Activated CD8-positive, alpha-beta memory T cell treated with anti-CD3 and anti-CD28 coated beads for 36 hours (primary cell): ENCODE results near the gene MAPKAPK5. TPM values are rescaled to one million over a fixed set of nuclear protein-coding genes. Genes with fewer than 3 reads are reported as not detected.

Source experiments
- CTCF ChIA-PET: fragments of 350-600 bp; sonication (Branson Sonifier 250); formaldehyde crosslinking; loops from one replicate; lab custom pipeline; 2021; ENCODE audit warnings: antibody characterized with exemption; lab: Charles Lee
- POLR2A ChIA-PET: fragments of 350-600 bp; sonication (Branson Sonifier 250); formaldehyde crosslinking; loops from one replicate; lab custom pipeline; 2021; ENCODE audit warnings: antibody characterized with exemption; lab: Charles Lee
- total RNA-seq, 2 experiments: library from RNA; stranded (reverse); gene quantifications; one replicate each; pipeline ENCODE4 v1.2.3, GENCODE V29; 2021

The MAPKAPK5 gene
- total RNA-seq, 2 experiments from 2014 or later = 68.2 to 73.7 TPM

DNA sequence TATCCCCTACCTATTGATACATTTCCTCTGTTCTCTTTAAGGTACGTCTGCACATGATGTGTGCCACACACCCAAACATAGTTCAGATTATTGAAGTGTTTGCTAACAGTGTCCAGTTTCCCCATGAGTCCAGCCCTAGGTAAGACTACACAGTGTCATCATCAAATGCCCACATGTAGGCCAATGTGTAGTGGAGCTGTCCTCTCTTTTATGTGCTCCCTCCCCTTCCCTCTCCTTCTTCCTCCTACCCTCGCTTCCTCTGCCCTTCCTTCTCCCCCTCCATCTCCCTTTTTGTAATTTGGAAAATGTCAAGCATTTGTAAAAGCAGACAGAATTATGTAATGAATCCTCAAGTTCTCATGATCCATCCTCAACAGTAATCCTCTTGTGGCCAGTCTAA is 25.5 kb downstream of the MAPKAPK5 start:
- CTCF ChIA-PET = interaction anchor here (0.5 kb wide), 1 partner anchor 13 kb away, joined by 3 read pairs; no protein-coding TSS in a partner anchor
- POLR2A ChIA-PET = no interaction called here

DNA sequence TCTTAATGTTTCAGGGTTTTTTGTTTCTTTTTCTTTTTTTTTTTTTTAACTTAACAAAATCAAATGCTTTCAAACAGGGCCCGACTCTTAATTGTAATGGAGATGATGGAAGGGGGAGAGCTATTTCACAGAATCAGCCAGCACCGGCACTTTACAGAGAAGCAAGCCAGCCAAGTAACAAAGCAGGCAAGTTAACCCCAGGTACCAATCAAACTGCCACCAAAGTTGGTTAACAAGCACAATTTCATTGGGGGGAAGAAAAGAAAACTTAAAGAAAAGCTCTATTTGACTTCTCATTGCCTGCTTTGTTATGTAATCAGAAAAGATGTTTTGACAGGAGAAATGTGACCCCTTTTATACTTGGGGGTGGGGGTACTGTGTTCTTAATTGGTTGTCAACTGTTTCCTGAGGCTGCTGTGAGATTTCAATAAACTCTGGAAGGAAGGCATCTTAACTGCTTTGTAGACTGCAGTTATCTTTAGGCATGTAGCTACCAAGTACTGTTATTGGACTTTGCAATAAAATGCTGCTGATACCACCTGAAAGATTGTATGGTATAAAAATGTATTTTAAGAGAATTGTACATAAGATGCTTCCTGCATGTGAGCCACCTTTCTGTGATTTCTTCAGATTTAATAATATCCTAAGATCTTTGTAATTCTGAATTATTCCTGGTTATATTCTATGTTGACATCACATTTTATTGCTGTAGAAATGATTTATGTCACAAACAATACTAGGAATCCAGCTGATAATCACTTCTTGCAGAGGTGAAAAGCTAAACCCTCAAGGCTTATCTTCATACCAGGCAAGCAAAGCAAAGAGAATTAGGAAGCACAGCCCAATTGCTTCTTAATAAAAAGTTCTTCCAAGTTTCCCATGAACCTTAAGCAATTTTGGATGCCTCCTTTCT is 26.9 kb downstream of the MAPKAPK5 start:
- ChIA-PET CTCF (no interaction called here), POLR2A (interaction anchor here (0.5 kb wide), 1 partner anchor 24 kb away, joined by 5 read pairs; no protein-coding TSS in a partner anchor)

DNA sequence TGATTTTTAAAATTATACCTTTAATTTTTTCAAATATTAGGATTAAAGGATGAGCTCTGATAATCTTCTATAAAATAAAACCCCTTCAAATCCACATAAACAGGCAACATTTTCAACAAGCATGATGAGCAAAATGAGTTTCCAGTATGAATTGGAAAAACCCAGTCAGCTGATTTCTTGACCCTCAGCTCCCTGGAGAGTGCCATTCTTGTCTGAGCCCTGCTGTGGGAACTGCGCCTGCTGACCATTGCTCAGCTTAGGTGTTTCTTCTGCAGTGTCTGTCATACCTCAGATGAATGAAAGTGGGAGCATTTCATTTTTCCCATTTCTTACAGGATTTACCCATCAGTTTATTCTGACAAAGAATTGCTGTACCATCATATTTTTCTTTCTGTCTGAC is 27.6 kb downstream of the MAPKAPK5 start:
- ChIA-PET CTCF (no interaction called here), POLR2A (no interaction called here)

DNA sequence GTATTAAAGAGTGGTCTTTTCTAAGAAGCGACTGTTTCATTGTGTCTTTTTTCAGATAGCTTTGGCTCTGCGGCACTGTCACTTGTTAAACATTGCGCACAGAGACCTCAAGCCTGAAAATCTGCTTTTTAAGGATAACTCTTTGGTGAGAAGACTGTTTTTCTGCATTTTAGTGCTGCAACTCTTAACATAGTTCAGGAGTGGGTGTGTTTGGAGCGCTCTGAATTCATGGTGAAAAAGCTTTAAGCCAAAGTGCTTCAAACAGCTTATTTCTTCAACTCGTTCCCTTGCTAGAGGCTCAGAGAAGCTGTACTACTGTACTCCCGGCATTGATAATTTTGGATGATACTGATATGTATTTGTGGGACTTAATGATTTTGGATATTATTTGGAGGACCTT is 28.2 kb downstream of the MAPKAPK5 start:
- ChIA-PET POLR2A (no interaction called here), CTCF (no interaction called here)

DNA sequence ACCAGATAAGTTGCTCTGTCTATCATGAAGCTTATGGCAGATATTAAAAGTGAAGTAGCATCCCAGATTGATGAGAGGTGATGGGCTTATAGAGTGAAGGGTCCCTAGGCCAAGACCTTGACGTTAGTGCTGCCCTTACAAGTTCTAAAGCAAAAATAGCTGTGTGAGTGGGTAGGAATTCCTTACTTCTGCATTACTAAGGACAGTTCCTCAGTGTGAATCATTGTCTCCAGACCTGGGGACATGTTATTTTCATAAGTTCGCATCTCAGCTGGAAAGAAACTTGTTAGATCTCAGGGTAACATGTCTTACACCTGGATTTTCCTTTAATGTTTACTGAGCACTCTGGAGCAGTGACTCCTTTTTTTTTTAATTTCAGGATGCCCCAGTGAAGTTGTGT is 28.7 kb downstream of the MAPKAPK5 start:
- POLR2A ChIA-PET = no interaction called here
- CTCF ChIA-PET = no interaction called here

DNA sequence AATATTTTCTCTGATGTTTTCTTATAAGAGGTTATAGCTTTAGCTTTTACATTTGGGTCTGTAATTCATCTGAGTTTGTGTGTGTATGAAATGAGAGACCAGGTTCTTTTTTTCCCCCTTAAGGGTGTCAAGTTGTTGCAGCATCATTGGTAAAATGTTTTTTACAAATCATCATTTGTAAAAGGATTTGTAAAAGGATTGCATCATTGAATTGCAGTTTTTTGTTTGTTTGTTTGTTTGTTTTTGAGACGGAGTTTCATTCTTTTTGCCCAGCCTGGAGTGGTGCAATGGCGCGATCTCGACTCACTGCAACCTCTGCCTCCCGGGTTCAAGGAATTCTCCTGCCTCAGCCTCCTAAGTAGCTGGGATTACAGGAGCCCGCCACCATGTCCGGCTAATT is 31.1 kb downstream of the MAPKAPK5 start:
- ChIA-PET CTCF (no interaction called here), POLR2A (no interaction called here)

DNA sequence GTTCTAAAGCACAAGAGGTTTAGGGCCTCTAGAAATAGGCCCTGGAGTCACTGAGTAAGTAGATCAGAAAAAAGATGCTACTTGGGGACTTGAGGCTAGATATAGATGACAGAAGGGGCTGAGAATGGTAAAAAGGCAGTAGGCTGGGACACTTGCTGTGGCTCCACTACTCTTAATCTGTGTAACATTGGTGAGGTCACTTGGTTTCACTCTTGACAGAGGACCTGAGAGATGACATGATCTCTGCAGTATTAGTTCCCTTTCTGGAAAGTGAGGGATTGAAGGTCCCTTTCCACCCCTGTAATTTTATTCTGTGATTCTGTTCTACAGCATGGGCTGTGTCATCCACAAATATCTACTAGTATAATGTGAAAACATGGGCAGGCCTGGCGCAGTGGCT is 39.7 kb downstream of the MAPKAPK5 start:
- CTCF ChIA-PET = no interaction called here

DNA sequence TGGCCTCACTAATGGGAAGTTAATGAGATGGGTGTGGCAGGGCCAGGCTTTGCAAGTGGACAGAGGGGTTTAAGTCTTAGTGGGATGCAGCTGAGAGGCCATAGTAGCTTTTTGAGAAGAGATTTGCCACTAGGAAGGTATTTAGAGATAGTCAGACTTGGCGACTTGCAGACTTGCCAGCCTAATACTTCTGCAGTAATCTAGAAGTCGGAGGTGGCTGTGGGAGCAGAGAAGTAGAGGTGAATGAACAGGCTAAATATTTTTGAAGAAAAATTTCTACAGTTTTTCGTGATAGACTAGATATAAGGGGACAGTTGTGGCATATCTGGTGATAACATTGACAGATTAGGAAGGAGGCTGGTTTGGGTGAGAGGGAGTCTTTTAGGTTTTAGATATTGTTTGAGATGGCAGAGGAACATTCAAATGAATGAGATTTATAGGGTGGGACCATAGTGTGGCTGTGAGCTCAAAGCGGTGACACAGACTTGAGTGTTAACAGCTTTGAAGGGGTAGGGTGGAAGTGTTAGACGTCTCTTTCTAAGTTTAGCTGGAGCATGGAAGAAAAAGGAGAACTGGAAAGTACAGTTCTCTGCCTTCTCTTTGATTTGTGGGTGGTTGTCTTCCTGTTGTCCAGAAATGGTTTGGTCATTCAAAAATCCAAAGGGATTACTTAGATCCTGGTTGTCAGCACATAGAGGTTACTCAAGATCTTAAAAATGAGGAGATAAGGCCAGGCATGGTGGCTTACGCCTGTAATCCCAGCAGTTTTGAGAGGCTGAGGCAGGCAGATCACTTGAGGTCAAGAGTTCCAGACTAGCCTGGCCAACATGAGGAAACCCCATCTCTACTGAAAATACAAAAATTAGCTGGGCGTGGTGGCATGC is 44.9 kb downstream of the MAPKAPK5 start:
- ChIA-PET POLR2A (no interaction called here), CTCF (no interaction called here)

More for the DNA sequence above, 39.7 kb downstream of the MAPKAPK5 start:
- POLR2A ChIA-PET = no interaction called here

DNA sequence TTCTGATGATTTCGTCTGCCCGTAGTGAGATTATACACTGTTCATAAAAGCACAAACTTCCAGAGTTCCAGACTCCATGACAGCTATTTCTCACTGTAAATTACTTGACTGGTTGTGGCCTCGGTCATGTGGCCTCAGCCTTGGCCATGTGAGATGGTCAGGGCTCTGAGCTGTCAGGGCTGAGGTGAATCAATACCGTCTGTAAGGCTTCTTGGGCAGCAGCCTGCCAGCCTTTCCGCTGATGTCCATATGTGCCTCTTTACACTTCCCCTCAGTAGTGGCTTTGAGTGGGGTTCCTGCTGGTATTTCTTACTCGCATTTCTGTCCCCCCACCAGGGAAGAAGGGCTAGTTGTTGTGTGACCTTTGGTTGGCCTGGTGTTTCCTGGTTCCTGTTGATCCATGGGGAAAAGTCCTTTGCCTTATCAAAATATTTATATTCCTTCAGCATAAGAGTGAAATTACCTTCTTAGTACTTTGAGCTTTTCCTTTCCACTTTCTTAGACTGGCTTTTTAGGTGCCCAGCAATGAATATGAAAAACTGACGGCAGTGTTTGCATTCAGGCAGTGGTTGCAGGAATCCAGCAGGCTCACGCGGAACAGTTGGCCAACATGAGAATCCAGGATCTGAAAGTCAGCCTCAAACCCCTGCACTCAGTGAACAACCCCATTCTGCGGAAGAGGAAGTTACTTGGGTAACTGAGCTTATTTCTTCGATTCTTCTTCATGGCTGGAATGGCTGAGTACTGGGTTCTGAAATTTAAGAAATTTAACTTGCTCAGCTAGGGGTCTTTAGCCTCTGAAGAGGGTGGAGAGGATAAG is 46.1 kb downstream of the MAPKAPK5 start:
- CTCF ChIA-PET = interaction anchor here (0.5 kb wide), 1 partner anchor 69 kb away, joined by 4 read pairs; no protein-coding TSS in a partner anchor
- POLR2A ChIA-PET = no interaction called here

DNA sequence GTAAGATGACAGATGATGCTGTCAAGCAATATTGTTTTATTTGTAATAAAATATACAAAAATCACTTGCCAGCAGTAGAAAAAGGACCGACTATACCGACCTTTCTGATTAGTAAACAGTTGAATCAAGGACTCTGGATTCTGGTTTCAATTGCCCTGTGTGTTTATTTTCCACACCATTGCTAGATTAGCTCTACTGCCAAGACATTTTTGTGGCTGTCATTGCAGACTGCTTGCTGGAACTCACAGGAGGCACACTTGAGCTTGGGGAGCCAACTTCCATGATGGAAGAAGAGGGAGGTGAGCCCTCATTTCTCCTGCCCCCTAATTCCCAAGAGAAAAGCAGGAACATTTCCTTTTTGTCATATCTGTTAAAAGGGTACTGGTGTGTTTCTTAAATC is 51.3 kb downstream of the MAPKAPK5 start:
- ChIA-PET POLR2A (interaction anchor here (0.7 kb wide), 1 partner anchor 25 kb away, joined by 5 read pairs; no protein-coding TSS in a partner anchor), CTCF (no interaction called here)

DNA sequence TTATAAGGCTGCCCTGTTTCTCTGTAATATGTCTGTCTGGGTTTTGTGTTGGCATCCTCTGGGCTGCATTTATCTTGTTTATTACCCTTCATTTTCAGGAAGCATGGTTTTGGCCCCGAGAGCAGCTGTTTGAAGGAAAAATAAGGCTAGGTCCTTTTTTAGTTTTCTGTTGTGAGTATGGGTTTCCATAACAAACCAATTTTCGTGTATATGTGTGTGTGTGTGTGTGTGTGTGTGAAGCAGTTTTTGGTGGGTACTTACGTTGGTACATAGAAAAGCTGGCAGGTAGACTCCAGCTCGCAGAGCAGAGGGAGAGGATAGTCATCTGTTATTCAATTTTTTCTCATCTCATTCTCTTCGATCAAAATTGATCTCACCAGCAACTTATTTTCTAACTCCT is 52.5 kb downstream of the MAPKAPK5 start:
- ChIA-PET CTCF (no interaction called here), POLR2A (interaction anchor here (0.7 kb wide), 1 partner anchor 391 kb away, joined by 3 read pairs; no protein-coding TSS in a partner anchor)

DNA sequence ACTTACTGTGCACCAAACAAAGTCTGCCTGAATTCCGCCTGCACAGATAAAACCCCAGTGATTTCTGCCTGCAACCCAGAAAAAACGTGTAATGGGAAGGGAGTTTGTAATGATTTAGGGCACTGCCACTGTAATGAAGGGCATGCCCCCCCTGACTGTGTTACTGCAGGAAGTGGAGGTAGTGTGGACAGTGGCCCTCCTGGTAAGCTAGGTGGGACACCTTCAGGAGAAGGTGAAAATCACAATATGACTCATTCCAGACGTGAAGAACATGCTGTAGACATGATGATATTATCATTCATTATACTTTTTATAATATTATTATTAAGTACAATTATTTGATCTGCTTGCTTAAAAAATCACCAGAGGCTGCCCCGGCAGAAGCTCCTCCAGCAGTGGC is 59.2 kb downstream of the MAPKAPK5 start:
- POLR2A ChIA-PET = no interaction called here
- CTCF ChIA-PET = no interaction called here

DNA sequence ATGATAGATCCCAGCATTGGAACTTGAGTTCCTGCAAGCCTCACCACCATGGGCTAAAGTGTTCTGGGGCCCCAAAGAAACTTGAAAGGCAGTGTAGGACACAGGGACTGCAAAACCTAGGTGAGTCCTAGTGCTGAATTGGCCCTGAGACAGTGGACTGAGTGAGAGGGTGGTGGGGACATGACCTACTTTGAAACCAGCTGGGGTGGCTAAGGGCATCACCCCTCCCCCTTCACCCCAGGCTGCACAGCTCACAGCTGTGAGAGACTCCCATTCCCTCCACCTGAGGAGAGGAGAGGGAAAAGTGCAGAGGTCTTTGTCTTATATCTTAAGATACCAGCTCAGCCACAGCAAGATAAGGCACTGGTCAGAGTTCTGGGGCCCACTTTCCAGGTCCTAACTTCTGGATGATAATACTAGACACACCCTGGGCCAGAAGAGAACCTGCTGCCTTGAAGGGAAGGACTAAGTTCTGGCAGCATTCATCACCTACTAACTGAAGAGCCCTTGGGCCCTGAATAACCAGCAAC is 62.5 kb downstream of the MAPKAPK5 start:
- ChIA-PET POLR2A (no interaction called here), CTCF (interaction anchor here (0.6 kb wide), 1 partner anchor 40 kb away, joined by 4 read pairs; no protein-coding TSS in a partner anchor)

DNA sequence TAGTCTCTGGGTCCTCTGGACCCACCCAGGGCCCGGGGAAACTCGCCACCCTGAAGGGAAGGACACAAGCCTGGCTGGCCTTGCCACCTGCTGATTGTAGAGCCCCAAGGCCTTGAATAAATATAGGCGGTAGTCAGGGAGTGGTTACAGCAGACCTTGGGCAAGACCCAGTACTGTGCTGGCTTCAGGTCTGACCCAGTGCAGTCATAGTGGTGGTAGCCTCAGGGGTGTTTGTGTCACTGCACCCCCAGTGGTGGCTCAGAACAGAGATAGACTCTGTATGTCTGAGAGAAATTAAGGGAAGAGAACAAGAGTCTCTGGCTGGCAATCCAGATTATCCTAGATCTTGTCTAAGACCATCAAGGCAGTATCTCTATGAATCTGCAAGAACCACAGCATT is 63.5 kb downstream of the MAPKAPK5 start:
- POLR2A ChIA-PET = no interaction called here
- CTCF ChIA-PET = no interaction called here

DNA sequence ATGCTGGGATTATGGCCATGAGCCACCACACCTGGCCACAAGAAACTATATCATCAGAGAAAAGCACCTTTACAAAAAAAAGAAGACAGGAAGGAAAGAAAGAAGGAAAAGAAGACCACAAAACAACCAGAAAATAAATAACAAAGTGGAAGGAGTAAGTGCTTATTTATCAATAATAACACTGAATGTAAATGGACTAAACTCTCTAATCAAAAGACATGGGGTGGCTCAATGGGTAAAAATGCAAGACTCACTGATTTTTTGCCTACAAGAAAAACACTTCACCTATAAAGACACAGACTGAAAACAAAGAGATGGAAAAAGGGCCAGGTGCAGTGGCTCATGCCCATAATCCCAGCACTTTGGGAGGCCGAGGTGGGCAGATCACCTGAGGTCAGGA is 65.7 kb downstream of the MAPKAPK5 start:
- POLR2A ChIA-PET = no interaction called here
- CTCF ChIA-PET = no interaction called here

DNA sequence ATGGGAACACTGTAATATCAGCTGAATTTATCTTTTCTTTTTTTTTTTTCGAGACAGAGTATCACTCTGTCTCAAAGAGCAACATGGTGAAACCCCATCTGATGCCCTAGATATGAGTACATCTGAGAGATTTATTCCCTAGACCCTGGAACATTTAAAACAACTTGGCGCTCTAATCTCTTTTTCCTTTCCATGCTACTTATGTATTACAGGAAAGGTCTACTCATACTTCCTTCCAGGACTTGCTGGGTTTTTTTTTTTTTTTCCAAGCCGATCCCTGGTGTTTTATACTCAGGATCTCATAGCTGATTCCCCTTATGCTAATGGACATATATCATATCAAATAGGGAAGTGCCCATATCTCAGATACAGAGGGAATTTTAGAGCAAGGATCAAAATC is 83.1 kb downstream of the MAPKAPK5 start:
- CTCF ChIA-PET = no interaction called here
- POLR2A ChIA-PET = no interaction called here

DNA sequence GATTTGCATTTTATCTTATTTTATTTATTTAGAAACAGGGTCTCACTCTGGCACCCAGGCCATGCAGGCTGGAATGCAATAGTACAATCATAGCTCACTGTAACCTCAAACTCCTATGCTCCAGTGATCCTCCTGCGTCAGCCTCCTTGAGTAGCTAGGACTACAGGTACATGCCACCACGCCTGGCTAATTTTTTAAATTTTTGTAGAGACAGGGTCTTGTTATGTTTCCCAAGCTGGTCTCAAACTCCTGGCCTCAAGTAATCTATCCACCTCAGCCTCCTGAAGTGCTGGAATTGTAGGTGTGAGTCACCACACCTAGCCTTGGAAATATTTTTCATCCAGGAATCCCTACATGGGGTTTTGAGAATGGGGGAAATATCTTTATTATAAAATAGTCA is 84.6 kb downstream of the MAPKAPK5 start:
- CTCF ChIA-PET = no interaction called here
- POLR2A ChIA-PET = no interaction called here

DNA sequence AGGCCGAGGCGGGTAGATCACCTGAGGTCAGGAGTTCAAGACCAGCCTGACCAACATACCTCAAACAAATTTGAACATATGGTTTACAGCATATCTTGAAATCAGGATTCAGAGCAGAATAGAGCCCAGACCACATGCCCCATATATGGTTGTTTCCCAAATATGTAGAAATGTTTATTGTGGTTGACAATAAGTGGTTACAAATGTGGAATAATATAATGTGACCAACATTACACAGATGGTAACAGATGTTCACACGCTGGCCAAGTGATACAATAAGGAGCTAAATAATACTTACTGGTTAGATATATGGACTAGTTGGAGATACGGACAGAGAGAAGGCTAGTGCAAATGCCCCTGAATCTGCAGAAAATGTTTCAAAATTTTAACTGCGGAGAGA is 85.3 kb downstream of the MAPKAPK5 start:
- CTCF ChIA-PET = no interaction called here
- POLR2A ChIA-PET = no interaction called here

DNA sequence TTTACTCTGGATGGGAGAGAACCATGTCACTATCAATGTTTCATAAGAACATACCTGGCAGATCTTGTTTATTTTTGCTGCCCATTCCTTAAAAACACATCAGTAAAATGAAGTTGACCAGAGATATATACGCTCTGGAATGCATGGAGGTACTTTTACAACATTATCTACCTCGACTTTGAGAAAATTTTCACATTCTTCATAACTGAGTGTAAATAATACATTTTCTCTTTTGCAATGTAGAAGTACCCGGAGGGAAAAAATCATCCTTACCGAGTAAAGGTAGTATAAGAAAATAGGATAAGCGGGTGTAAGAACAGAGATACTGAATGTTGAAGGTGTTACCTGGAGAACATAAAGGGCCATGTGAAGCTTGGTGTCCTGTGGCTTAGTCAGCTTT is 90.2 kb downstream of the MAPKAPK5 start:
- ChIA-PET POLR2A (no interaction called here), CTCF (interaction anchor here (1.1 kb wide), 1 partner anchor 474 kb away, joined by 3 read pairs; no protein-coding TSS in a partner anchor)
